ENCODE measurements around the gene ARIH2. TPM values are rescaled to one million over a fixed set of nuclear protein-coding genes. Genes with fewer than 3 reads are reported as not detected.

ARIH2 gene
- total and polyA plus RNA-seq, 9 of the 15 experiments (the other 6 are each of a cell fraction or from before 2014, with no cell fraction given): 27.0 to 120 (median 108) TPM

DNA sequence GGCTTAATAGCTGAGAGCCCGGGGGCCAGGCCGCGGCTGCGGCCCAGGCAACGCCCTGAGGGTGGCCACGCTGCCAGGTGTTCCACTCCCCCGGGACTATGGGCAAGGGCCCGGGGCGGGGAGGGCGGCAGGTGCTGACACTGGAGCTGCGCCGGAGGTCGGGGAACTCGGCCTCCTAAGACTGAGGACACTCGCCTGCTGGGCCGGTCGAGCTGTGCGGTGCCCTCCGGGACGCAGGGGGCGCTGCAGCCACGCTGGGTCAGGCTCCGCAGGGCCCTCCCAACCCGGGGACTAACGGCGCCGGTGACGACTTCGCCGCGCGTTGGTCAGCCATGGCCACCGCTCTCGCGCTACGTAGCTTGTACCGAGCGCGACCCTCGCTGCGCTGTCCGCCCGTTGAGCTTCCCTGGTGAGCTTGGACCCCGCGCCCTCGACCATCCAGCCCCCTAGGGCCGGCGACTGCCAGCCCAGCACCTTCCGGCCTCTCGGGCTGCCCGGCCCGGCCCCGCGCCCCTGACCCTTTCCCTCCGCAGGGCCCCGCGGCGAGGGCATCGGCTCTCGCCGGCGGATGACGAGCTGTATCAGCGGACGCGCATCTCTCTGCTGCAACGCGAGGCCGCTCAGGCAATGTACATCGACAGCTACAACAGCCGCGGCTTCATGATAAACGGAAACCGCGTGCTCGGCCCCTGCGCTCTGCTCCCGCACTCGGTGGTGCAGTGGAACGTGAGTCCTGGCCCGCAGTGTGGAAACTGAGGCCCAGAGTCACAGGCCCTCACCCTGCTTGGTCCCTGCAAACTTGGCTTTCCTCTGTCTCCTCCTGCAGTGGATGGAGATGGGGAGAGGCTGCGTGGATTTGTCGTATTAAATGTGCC is 103.4 kb downstream of the ARIH2 start, which contains the start of gene NDUFAF3 (continued):
- TF ChIP-seq, protein P1, sequence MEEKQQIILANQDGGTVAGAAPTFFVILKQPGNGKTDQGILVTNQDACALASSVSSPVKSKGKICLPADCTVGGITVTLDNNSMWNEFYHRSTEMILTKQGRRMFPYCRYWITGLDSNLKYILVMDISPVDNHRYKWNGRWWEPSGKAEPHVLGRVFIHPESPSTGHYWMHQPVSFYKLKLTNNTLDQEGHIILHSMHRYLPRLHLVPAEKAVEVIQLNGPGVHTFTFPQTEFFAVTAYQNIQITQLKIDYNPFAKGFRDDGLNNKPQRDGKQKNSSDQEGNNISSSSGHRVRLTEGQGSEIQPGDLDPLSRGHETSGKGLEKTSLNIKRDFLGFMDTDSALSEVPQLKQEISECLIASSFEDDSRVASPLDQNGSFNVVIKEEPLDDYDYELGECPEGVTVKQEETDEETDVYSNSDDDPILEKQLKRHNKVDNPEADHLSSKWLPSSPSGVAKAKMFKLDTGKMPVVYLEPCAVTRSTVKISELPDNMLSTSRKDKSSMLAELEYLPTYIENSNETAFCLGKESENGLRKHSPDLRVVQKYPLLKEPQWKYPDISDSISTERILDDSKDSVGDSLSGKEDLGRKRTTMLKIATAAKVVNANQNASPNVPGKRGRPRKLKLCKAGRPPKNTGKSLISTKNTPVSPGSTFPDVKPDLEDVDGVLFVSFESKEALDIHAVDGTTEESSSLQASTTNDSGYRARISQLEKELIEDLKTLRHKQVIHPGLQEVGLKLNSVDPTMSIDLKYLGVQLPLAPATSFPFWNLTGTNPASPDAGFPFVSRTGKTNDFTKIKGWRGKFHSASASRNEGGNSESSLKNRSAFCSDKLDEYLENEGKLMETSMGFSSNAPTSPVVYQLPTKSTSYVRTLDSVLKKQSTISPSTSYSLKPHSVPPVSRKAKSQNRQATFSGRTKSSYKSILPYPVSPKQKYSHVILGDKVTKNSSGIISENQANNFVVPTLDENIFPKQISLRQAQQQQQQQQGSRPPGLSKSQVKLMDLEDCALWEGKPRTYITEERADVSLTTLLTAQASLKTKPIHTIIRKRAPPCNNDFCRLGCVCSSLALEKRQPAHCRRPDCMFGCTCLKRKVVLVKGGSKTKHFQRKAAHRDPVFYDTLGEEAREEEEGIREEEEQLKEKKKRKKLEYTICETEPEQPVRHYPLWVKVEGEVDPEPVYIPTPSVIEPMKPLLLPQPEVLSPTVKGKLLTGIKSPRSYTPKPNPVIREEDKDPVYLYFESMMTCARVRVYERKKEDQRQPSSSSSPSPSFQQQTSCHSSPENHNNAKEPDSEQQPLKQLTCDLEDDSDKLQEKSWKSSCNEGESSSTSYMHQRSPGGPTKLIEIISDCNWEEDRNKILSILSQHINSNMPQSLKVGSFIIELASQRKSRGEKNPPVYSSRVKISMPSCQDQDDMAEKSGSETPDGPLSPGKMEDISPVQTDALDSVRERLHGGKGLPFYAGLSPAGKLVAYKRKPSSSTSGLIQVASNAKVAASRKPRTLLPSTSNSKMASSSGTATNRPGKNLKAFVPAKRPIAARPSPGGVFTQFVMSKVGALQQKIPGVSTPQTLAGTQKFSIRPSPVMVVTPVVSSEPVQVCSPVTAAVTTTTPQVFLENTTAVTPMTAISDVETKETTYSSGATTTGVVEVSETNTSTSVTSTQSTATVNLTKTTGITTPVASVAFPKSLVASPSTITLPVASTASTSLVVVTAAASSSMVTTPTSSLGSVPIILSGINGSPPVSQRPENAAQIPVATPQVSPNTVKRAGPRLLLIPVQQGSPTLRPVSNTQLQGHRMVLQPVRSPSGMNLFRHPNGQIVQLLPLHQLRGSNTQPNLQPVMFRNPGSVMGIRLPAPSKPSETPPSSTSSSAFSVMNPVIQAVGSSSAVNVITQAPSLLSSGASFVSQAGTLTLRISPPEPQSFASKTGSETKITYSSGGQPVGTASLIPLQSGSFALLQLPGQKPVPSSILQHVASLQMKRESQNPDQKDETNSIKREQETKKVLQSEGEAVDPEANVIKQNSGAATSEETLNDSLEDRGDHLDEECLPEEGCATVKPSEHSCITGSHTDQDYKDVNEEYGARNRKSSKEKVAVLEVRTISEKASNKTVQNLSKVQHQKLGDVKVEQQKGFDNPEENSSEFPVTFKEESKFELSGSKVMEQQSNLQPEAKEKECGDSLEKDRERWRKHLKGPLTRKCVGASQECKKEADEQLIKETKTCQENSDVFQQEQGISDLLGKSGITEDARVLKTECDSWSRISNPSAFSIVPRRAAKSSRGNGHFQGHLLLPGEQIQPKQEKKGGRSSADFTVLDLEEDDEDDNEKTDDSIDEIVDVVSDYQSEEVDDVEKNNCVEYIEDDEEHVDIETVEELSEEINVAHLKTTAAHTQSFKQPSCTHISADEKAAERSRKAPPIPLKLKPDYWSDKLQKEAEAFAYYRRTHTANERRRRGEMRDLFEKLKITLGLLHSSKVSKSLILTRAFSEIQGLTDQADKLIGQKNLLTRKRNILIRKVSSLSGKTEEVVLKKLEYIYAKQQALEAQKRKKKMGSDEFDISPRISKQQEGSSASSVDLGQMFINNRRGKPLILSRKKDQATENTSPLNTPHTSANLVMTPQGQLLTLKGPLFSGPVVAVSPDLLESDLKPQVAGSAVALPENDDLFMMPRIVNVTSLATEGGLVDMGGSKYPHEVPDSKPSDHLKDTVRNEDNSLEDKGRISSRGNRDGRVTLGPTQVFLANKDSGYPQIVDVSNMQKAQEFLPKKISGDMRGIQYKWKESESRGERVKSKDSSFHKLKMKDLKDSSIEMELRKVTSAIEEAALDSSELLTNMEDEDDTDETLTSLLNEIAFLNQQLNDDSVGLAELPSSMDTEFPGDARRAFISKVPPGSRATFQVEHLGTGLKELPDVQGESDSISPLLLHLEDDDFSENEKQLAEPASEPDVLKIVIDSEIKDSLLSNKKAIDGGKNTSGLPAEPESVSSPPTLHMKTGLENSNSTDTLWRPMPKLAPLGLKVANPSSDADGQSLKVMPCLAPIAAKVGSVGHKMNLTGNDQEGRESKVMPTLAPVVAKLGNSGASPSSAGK (IDR thresholded peaks at IDR 0.05): peak; percentile 67; the same call in 1 of the 2 replicates
- TF ChIP-seq NFIC (IDR thresholded peaks at IDR 0.05) (0 out of 2 replicates have a peak, but pooled peaks have one; percentile 33), ZNF318 (IDR thresholded peaks at IDR 0.05; ENCODE audit: borderline replicate concordance in 1 of 2, low read depth in 1 of 2) (no peak), IFI16 (CRISPR knock-in tag; IDR thresholded peaks at IDR 0.05) (no peak), GABPA (tag; conservative IDR thresholded peaks at IDR 0.05; ENCODE audit: low read depth) (peak; percentile 32; the same call in 1 of the 2 replicates), BCOR (IDR thresholded peaks at IDR 0.05) (no peak)
